ENCODE measurements around the gene MAP3K3. TPM values are rescaled to one million over a fixed set of nuclear protein-coding genes. Genes with fewer than 3 reads are reported as not detected.

Gene MAP3K3
- total and polyA plus RNA-seq, 9 of the 15 experiments (the other 6 are each of a cell fraction or from before 2014, with no cell fraction given) = 0.69 to 16.5 (median 12.1) TPM

DNA sequence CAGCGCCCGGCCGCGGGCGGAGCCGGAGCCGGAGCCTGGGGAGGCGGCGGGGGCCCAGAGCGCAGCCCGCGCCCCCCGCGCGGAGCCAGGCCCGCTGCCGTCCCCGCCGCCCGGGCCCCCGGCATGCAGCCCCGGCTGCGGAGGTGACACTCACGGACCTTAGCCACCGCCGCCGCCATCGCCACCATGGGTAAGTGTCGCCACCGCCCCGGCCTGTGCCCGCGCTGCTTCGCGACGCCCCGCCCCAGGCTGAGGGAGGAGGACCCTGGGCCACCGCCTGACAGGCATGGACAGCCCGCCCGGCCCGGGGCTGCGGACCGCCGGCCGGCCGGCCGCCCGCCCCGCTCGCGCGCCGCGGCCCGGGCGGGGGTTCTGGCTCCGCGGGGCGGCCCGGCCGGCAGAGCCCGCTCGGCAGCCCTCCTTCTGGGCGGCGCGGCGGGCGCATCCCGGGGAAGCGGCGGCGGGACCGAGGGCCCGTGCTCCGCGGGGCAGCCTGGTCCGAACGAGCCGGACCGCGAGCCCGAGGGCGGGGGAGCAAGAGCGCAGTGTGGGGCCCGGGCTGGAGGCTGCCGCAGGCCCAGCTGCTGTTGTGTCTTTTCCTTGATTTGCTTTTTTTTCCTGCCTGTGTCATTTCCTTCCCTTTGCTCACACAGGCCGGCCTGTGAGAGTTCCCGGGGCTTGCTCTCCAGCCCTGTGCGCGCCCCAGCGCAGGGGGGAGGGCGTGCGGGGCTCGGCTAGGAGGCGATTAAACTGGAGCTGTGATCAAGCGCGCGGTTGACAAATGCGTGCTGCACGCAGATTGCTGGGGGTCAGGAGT, 565 bp downstream of the MAP3K3 start:
- Histone ChIP-seq H3K9me3 (replicated peaks; ENCODE audit: control insufficient read depth, insufficient read depth, low read depth, low read length) (no peaks in the 10 kb centered on the region), H3K27ac (ENCODE audit: extremely low read depth, low read depth, low read length) (peak overlapping the region; percentile 43; the same call in 1 of the 3 replicates), H3K4me2 (ENCODE audit: insufficient read depth, low read length) (peak overlapping the region; percentile 76), H3K9ac (ENCODE audit: insufficient read depth in 1 of 2, low read depth in 2 of 2, low read length in 2 of 2) (peak overlapping the region; percentile 54 to 90), H3K79me2 (ENCODE audit: control insufficient read depth, insufficient read depth, low read length) (peaks cover 43% of the 10 kb centered on the region), H2AFZ (ENCODE audit: low read depth, low read length) (peak overlapping the region; percentile 80), H4K20me1 (replicated peaks; ENCODE audit: control insufficient read depth, insufficient read depth, low read length) (no peaks in the 10 kb centered on the region), H3K27me3 (ENCODE audit: control insufficient read depth in 2 of 2, insufficient read depth in 2 of 2, low read length in 2 of 2) (no peaks in the 10 kb centered on the region), H3K9me1 (ENCODE audit: control insufficient read depth, insufficient read depth, low read length) (peaks cover 3% of the 10 kb centered on the region), H3K36me3 (ENCODE audit: control insufficient read depth, insufficient read depth, low read length) (no peaks in the 10 kb centered on the region), H3K4me1 (replicated peaks in 1 of 2; ENCODE audit: control insufficient read depth in 2 of 2, insufficient read depth in 2 of 2, low read length in 2 of 2) (peaks cover 10 to 22% of the 10 kb centered on the region in 2 experiments; a peak in 4 of 5 replicates), H3K4me3 (peak overlapping the region; percentile 71)
- peak; percentile 35 for ATAC-seq
- CTCF ChIA-PET (ENCODE audit: low intra/inter-chr PET ratio) = no interaction called here
- peak; percentile 72 to 77 (median 76) for DNase-seq (ENCODE audit: extremely low read depth in 1 of 4, low spot score in 3 of 4)
- POLR2A ChIA-PET = interaction anchor here (0.6 to 1.8 kb wide), 6 partner anchors 7 to 496 kb away, joined by 3 to 14 read pairs (median 4); no protein-coding TSS in a partner anchor
- under 1% methylated on average over 43 of the region's 100 CpGs for WGBS (ENCODE audit: insufficient coverage, low coverage, missing lambda C conversion rate)
- FAIRE-seq = no peak
- in situ Hi-C loops (cut with MboI) (no loop called here), intact Hi-C loops (cut with micrococcal nuclease) (loop anchor here (2.0 to 10.0 kb wide), 4 partner anchors 52 to 222 kb away; partner anchors contain the start of genes CCDC47, DDX42 and SMARCD2)
- no TSS peak for BruUV-seq (replicated peaks)
- TF ChIP-seq BRD4 (IDR thresholded peaks at IDR 0.05) = no peak
- no peak for TF ChIP-seq MAFF (IDR thresholded peaks at IDR 0.05; ENCODE audit: low read length)
- TF ChIP-seq, protein P1, sequence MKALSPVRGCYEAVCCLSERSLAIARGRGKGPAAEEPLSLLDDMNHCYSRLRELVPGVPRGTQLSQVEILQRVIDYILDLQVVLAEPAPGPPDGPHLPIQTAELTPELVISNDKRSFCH (CRISPR knock-in tag; IDR thresholded peaks at IDR 0.05) = no peak
- TF ChIP-seq, protein P1 (tag; IDR thresholded peaks at IDR 0.05) = no peak
- TF ChIP-seq HDAC1 (IDR thresholded peaks at IDR 0.05) = peak in 1 of 2 experiments; percentile 35; a peak in 2 of 4 replicates
- TF ChIP-seq ZNF134 (CRISPR knock-in tag; conservative IDR thresholded peaks at IDR 0.05) = no peak
- peak; percentile 33; the same call in 1 of the 2 replicates for TF ChIP-seq HDAC2 (IDR thresholded peaks at IDR 0.05)
- TF ChIP-seq MAZ (CRISPR knock-in tag; conservative IDR thresholded peaks at IDR 0.05 in 1 of 2, IDR thresholded peaks at IDR 0.05 in 1 of 2) = peak; percentile 44 to 66; a peak in 3 of 4 replicates
- TF ChIP-seq HDGF (IDR thresholded peaks at IDR 0.05) = no peak
- no peak for TF ChIP-seq ZNF23 (CRISPR knock-in tag; IDR thresholded peaks at IDR 0.05)
- no peak for TF ChIP-seq RFX1 (IDR thresholded peaks at IDR 0.05)
- TF ChIP-seq NR3C1 (CRISPR knock-in tag; IDR thresholded peaks at IDR 0.05) = 0 out of 2 replicates have a peak, but pooled peaks have one; percentile 44
